ENCODE measurements around the gene HEATR1.

The HEATR1 gene

DNA sequence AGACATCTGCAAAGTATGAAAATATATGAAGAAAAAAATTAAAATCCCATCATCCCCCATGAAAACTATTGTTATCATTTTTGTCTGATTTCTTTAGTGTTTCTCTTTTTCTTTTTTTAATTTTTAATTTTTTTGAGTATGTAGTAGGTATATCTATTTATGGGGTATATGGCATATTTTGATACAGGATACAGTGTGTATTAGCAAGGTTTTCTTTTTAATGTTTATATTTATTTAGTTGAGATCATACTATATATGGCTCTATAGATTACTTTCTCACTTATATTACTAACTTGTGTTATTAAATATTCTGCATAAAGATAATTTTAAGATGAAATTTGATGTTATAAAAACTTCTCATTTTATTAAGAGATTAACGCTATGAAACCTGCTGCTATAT lies 69.1 kb downstream of the HEATR1 start:
- H3K9me3 ChIP-seq (ENCODE audit: severe bottlenecking) = no peaks in the 10 kb centered on the region
- TF ChIP-seq, protein P1, sequence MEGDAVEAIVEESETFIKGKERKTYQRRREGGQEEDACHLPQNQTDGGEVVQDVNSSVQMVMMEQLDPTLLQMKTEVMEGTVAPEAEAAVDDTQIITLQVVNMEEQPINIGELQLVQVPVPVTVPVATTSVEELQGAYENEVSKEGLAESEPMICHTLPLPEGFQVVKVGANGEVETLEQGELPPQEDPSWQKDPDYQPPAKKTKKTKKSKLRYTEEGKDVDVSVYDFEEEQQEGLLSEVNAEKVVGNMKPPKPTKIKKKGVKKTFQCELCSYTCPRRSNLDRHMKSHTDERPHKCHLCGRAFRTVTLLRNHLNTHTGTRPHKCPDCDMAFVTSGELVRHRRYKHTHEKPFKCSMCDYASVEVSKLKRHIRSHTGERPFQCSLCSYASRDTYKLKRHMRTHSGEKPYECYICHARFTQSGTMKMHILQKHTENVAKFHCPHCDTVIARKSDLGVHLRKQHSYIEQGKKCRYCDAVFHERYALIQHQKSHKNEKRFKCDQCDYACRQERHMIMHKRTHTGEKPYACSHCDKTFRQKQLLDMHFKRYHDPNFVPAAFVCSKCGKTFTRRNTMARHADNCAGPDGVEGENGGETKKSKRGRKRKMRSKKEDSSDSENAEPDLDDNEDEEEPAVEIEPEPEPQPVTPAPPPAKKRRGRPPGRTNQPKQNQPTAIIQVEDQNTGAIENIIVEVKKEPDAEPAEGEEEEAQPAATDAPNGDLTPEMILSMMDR (IDR thresholded peaks at IDR 0.05; ENCODE audit: low read depth, low read length) = no peak
- DNase-seq = no peak
- H3K36me3 ChIP-seq = peaks cover 6% of the 10 kb centered on the region
- H3K27me3 ChIP-seq (ENCODE audit: insufficient read depth, low read depth, severe bottlenecking) = no peaks in the 10 kb centered on the region
- no peak overlapping the region for H3K27ac ChIP-seq
- H3K4me3 ChIP-seq (ENCODE audit: low read depth, low read length) = no peak overlapping the region

DNA sequence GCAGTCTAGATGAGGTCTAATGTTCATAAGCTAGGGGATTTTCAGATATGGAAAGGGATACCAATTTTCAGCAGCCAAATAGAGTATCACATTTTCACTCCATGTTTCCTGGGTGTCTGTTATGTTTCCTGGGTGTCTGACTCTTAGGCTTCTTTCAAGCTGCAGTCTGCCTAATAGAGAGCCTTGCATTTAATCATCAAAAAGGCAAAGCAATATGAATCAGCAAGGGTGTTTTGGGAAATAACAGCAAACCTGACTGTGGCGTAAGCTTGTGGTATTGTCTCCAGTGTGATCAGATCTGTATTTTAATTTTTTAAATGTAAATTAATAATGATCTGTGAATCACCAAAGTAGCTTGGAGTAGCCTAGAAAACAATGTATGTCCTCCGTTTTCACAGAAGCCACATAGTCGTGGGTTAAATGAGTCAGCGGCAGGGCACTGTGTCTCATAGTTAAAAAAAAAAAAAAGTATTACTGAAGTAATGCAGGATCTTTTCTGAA lies 70.1 kb downstream of the HEATR1 start:
- no peak for DNase-seq
- Histone ChIP-seq H3K27me3 (ENCODE audit: insufficient read depth, low read depth, severe bottlenecking) (no peaks in the 10 kb centered on the region), H3K27ac (no peak overlapping the region), H3K9me3 (ENCODE audit: severe bottlenecking) (no peaks in the 10 kb centered on the region), H3K4me3 (ENCODE audit: low read depth, low read length) (no peak overlapping the region), H3K36me3 (peaks cover 6% of the 10 kb centered on the region)
- TF ChIP-seq, protein P1 (IDR thresholded peaks at IDR 0.05; ENCODE audit: low read depth, low read length) = no peak

DNA sequence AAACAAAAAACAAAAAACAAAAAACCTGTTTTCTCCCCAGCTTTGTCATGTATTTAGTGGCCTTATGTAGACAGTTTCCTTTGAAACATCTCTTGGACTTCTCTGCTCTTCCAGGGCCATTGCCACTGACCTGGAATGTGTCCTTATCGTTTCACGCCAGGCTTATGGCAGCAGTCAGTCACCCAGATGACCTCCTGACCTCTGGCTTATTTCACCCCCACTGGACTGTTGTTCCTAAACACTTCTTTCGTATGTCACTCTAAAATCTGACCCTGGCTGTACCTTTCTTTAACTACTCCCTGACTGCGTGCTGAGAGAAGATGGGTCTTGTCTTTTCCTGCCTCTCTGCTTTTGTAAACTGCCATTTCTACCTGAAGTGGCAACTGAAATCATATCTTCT lies 71.5 kb downstream of the HEATR1 start:
- Histone ChIP-seq H3K9me3 (ENCODE audit: severe bottlenecking) (no peaks in the 10 kb centered on the region), H3K4me3 (ENCODE audit: low read depth, low read length) (no peak overlapping the region), H3K27ac (no peak overlapping the region), H3K36me3 (peaks cover 3% of the 10 kb centered on the region; the same call in 1 of the 2 replicates), H3K27me3 (ENCODE audit: insufficient read depth, low read depth, severe bottlenecking) (no peaks in the 10 kb centered on the region)
- DNase-seq = no peak
- TF ChIP-seq, protein P1 (IDR thresholded peaks at IDR 0.05; ENCODE audit: low read depth, low read length) = no peak

DNA sequence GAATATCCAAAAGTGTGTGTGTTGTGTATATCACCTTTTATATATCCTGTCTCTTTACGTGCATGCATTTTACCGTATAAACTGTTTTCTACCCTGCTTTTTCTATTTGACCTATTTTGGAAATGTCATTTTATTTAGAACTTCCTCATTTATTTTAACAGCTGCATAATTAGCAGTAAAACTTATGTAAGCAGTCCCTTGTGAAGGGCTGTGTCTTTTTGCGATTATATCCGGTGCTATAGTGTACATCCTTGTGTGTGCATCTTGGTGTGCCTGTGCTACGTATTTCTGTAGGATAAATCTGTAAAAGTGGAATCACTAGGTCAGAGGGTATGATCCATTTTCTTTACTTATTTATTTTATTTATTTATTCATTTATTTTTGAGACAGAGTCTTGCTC lies 73.4 kb downstream of the HEATR1 start:
- no peak for DNase-seq
- Histone ChIP-seq H3K9me3 (ENCODE audit: severe bottlenecking) (no peaks in the 10 kb centered on the region), H3K36me3 (peaks cover 12% of the 10 kb centered on the region), H3K4me3 (ENCODE audit: low read depth, low read length) (no peak overlapping the region), H3K27me3 (ENCODE audit: insufficient read depth, low read depth, severe bottlenecking) (no peaks in the 10 kb centered on the region), H3K27ac (no peak overlapping the region)
- TF ChIP-seq, protein P1 (IDR thresholded peaks at IDR 0.05; ENCODE audit: low read depth, low read length) = no peak

DNA sequence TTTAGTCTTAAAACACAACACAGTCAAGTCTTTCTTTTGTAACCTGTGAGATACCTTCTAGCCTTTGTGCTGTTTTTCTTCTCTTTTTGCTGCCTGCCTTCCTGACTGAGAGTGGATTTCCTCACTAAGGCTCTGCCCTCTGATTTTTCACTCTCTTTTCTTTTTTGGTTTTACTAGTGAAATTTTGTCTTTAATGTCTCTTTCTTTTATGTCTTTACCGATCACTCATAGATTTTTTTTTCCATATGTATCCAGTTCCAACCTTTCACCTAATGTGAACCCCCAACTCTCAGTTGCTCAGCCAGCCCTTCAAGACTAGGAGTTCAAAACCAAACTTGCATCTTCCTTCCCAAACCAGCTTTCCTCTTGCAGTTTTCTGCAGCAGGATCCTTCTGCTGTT lies 74.0 kb downstream of the HEATR1 start:
- no peak for DNase-seq
- TF ChIP-seq, protein P1 (IDR thresholded peaks at IDR 0.05; ENCODE audit: low read depth, low read length) = no peak
- Histone ChIP-seq H3K9me3 (ENCODE audit: severe bottlenecking) (no peaks in the 10 kb centered on the region), H3K4me3 (ENCODE audit: low read depth, low read length) (no peak overlapping the region), H3K27ac (no peak overlapping the region), H3K27me3 (ENCODE audit: insufficient read depth, low read depth, severe bottlenecking) (no peaks in the 10 kb centered on the region), H3K36me3 (peaks cover 14% of the 10 kb centered on the region)

DNA sequence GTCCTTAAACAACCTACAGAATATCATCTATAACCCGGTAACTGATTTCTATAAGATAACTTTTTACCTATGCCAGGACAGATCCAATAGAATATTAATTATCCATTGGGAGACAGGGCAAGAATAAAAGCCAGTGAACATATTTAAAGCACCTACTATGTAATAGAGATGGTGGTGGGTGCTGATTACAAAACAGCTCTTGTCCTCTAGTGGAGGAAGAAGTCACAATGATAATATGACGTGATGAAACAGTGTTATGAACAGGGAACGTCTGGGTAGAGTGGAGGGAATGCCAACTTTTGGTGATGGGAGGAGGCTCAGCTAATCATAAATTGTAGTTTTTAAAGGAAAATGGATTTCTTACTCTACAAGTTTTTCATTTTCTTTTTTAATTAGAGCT lies 78.2 kb downstream of the HEATR1 start:
- Histone ChIP-seq H3K9me3 (ENCODE audit: severe bottlenecking) (no peaks in the 10 kb centered on the region), H3K36me3 (peaks cover 11% of the 10 kb centered on the region), H3K27me3 (ENCODE audit: insufficient read depth, low read depth, severe bottlenecking) (no peaks in the 10 kb centered on the region), H3K27ac (no peak overlapping the region), H3K4me3 (ENCODE audit: low read depth, low read length) (no peak overlapping the region)
- no peak for DNase-seq
- TF ChIP-seq, protein P1 (IDR thresholded peaks at IDR 0.05; ENCODE audit: low read depth, low read length) = no peak

All from WERI-Rb-1 (cell line).